ENCODE data around the gene CD46. TPM values are rescaled to one million over a fixed set of nuclear protein-coding genes. Genes with fewer than 3 reads are reported as not detected.

Gene CD46
- total RNA-seq, 2 experiments from 2014 or later = 140 to 145 TPM

DNA sequence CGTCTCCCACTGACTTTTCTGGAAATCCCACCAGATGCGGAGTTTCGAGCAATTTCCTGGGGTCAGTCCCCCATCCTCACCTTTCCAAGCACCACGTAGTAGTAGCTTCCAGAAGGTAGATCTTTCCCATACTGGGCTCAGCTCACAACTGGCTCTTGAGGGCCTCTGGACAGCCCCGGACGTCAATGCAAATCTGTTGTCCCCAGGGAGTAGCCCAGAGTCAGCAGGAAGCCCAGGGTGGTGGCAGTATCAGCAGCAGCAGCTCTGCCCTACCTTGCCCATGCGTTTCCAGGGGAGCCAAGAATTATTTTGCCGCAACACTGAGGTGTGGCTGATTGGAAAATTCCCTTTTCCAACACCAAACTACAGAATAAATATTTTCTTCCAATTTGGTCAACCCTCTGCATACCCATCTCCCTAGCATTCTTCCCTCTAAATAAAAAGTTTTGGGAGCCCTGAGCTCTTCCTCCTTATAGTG, 70.3 kb downstream of the CD46 start:
- Mint-ChIP-seq H3K27me3 (no peaks in the 10 kb centered on the region), H3K4me1 (peaks cover 68% of the 10 kb centered on the region), H3K36me3 (ENCODE audit: low read depth) (peaks cover 51% of the 10 kb centered on the region), H3K4me3 (no peak overlapping the region), H3K9me3 (no peaks in the 10 kb centered on the region), H3K27ac (no peak overlapping the region)
- no peak for DNase-seq
- POLR2A ChIA-PET = interaction anchor here (1.3 to 9.7 kb wide), 4 partner anchors 11 to 61 kb away, joined by 5 to 151 read pairs (median 10); no protein-coding TSS in a partner anchor
- CTCF ChIA-PET = interaction anchor here (0.8 to 12.4 kb wide), 5 partner anchors 10 to 141 kb away, joined by 3 to 297 read pairs (median 19); no protein-coding TSS in a partner anchor

DNA sequence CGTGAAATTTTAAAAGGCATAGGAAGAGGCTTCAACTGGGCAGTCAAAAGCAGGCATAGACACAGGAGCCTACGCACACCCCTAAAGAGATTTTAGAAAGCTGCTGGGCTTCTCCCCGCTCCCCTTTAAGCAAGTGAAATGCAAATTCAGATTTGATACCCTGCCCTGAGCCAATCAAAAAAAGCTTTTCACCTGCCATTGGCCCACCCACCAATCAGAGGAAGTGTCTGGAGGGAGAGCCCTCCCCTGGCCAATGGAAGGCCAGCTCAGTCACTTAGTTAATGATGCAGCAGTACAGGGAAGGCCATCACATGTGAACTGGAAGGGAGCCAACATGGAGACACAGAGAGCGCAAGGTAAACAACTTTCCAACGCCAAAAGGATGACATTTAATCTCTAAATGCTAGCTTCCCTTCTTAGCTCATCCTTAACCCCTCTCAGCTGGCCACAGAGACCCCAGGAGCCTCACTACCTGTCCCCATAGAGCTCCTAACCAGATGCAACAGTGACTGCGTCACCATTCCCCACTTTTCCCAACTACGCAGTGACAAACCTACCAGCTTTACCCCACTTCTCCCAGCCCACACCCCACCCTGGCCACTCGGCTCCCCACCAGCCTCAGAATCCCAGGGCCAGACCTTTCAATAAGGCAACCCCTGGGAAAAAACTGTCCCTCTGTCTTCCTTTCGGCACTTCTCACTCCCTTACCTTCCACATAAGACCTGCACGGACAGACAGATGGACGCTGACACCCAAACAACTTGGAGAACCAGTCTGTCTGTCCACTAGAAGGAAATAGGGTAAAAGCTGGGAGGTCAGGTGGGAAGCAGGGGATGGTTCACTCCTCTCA, 71.0 kb downstream of the CD46 start:
- POLR2A ChIA-PET = interaction anchor here (1.0 to 9.7 kb wide), 11 partner anchors 10 to 62 kb away, joined by 3 to 151 read pairs (median 6); no protein-coding TSS in a partner anchor

DNA sequence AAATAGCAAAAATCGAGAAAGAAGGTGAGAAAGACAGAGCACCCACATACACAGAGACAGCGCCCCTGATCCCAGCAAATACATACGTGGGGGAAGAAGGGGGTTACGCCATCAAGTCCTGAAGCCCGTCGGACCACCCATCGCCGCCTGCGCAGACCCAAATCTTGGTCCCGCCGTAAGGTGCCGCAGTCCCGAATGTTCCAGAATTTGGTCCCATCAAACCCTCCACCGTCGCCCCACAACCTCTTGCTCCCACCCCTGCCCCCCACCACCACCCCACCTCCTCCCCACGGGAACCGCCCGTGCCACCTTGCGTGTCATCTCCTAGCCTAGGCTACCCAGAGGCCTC, 71.7 kb downstream of the CD46 start:
- peaks cover 73% of the 10 kb centered on the region for H3K4me1 Mint-ChIP-seq
- H3K36me3 Mint-ChIP-seq (ENCODE audit: low read depth) = peaks cover 42% of the 10 kb centered on the region
- peak overlapping the region; percentile 76 for H3K4me3 Mint-ChIP-seq
- no peaks in the 10 kb centered on the region for H3K9me3 Mint-ChIP-seq
- ChIA-PET CTCF (interaction anchor here (0.6 to 12.4 kb wide), 15 partner anchors 9 to 140 kb away, joined by 3 to 297 read pairs (median 5); no protein-coding TSS in a partner anchor), POLR2A (interaction anchor here (0.9 to 9.7 kb wide), 17 partner anchors 9 to 140 kb away, joined by 3 to 151 read pairs (median 5); partner anchors contain the start of gene CD46)
- H3K27me3 Mint-ChIP-seq = no peaks in the 10 kb centered on the region
- peak overlapping the region; percentile 99 for H3K27ac Mint-ChIP-seq
- no peak for DNase-seq

More for the DNA sequence above, 71.0 kb downstream of the CD46 start:
- CTCF ChIA-PET = interaction anchor here (0.8 to 12.4 kb wide), 12 partner anchors 10 to 140 kb away, joined by 3 to 297 read pairs (median 6); no protein-coding TSS in a partner anchor
- peak overlapping the region; percentile 65 for H3K4me3 Mint-ChIP-seq
- peak; percentile 46 for DNase-seq
- H3K36me3 Mint-ChIP-seq (ENCODE audit: low read depth) = peaks cover 47% of the 10 kb centered on the region
- H3K27me3 Mint-ChIP-seq = no peaks in the 10 kb centered on the region
- H3K9me3 Mint-ChIP-seq = no peaks in the 10 kb centered on the region
- H3K4me1 Mint-ChIP-seq = peaks cover 68% of the 10 kb centered on the region
- H3K27ac Mint-ChIP-seq = peak overlapping the region; percentile 74

DNA sequence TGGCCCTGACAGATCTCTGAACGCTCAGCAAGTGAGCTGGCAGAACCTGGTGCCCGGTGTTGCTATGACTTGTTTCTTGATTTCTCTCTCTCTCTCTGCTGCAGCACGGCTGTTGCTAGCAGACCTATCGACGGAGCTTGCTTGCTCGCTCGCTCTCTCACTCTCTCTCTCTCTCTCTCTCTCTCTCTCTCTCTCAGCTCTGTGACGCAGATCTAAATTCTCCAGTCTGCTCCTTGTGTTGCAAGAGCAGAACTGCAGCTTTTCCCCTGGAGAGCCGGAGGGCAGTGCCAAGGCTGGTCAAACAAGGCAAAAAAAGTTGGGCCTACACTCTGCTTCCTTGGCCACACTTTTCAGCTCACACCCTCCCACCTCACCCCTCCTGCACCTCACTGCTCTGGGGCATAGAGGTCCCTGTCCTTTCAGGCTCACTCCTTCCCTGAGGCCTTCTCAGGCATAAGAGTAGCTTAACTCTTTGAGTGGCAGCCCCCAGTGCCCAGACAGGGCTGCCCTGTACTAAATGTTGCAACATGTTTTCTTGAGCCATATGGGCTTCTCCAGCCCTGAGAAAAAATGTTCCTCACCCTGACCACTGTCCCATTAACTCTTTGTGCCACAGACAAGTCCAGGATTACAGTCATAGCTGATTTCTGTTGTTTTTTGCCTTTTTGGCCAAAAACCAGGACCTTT, 72.2 kb downstream of the CD46 start:
- DNase-seq = peak; percentile 80
- H3K27me3 Mint-ChIP-seq = no peaks in the 10 kb centered on the region
- H3K4me3 Mint-ChIP-seq = peak overlapping the region; percentile 76
- H3K36me3 Mint-ChIP-seq (ENCODE audit: low read depth) = peaks cover 39% of the 10 kb centered on the region
- H3K27ac Mint-ChIP-seq = peak overlapping the region; percentile 99
- peaks cover 78% of the 10 kb centered on the region for H3K4me1 Mint-ChIP-seq
- CTCF ChIA-PET = interaction anchor here (0.6 to 12.4 kb wide), 16 partner anchors 9 to 865 kb away, joined by 3 to 297 read pairs (median 5); no protein-coding TSS in a partner anchor
- POLR2A ChIA-PET = interaction anchor here (0.9 to 9.7 kb wide), 17 partner anchors 8 to 139 kb away, joined by 3 to 151 read pairs (median 5); partner anchors contain the start of gene CD46
- no peaks in the 10 kb centered on the region for H3K9me3 Mint-ChIP-seq

DNA sequence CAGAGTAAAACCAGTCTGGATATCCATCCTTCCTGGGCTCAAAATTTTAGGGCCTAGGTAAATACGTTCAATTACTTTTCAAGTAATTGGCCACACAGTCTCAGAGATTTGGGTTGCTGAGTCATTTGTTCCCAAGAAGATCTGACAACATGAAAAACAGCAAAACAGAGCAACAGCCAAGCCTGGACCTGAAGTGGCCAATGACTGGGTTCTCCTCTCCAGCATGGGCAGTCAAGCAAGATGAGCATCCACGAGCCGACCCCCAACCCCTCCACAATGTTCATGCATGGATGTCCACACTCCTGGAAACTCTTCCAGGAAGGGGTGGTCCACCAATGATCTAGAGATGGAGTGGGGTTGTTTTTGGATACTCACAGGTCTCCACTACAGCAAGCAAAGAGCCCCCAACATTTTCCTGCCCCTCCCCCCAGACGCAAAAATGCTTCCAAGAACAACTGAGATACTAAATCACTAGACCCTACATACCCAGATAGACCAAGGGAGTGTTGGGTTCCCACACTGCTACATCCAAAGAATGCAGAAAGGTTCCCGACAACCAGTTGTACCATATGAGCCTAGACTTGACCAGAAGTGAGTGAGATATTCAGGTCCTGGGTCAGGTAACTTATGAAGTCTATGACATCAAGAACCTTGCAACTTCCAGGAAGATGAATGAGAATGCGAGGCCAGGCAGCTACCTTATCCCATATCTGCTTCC, 73.0 kb downstream of the CD46 start:
- peaks cover 80% of the 10 kb centered on the region for H3K4me1 Mint-ChIP-seq
- CTCF ChIA-PET = interaction anchor here (1.2 to 12.4 kb wide), 14 partner anchors 13 to 138 kb away, joined by 3 to 297 read pairs (median 6); no protein-coding TSS in a partner anchor
- POLR2A ChIA-PET = interaction anchor here (0.7 to 9.7 kb wide), 19 partner anchors 8 to 503 kb away, joined by 3 to 151 read pairs (median 6); partner anchors contain the start of genes CD46 and CD55
- peaks cover 34% of the 10 kb centered on the region for H3K36me3 Mint-ChIP-seq (ENCODE audit: low read depth)
- H3K27me3 Mint-ChIP-seq = no peaks in the 10 kb centered on the region
- H3K9me3 Mint-ChIP-seq = no peaks in the 10 kb centered on the region
- peak overlapping the region; percentile 99 for H3K27ac Mint-ChIP-seq
- H3K4me3 Mint-ChIP-seq = peak overlapping the region; percentile 76
- no peak for DNase-seq

DNA sequence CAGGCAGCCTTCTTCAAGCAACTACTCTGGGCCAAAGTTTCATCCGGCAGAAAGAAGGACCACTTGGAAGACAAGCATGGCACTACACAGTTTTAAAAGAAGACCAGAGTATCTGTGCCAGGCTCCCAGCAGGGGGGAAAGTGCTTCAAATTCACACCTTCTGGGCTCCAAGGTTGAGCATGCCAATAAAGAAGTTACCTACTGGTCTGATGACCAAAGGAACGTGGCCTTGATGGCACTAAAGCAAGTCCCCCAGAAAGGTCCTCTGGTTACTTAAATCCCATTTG, 73.5 kb downstream of the CD46 start:
- Mint-ChIP-seq H3K9me3 (no peaks in the 10 kb centered on the region), H3K4me1 (peaks cover 80% of the 10 kb centered on the region), H3K27ac (peak overlapping the region; percentile 99), H3K27me3 (no peaks in the 10 kb centered on the region), H3K4me3 (peak overlapping the region; percentile 76), H3K36me3 (ENCODE audit: low read depth) (peaks cover 37% of the 10 kb centered on the region)
- CTCF ChIA-PET = interaction anchor here (1.0 to 12.4 kb wide), 8 partner anchors 13 to 138 kb away, joined by 3 to 297 read pairs (median 8); no protein-coding TSS in a partner anchor
- no peak for DNase-seq
- POLR2A ChIA-PET = interaction anchor here (0.7 to 9.7 kb wide), 9 partner anchors 9 to 503 kb away, joined by 3 to 151 read pairs (median 5); partner anchors contain the start of gene CD55

GRCh38 chr1:207825719-207826556, 74.1 kb downstream of the CD46 start:
- ChIA-PET POLR2A (interaction anchor here (0.7 to 9.7 kb wide), 13 partner anchors 8 to 504 kb away, joined by 3 to 151 read pairs (median 5); partner anchors contain the start of gene CD55), CTCF (interaction anchor here (0.7 to 12.4 kb wide), 9 partner anchors 14 to 137 kb away, joined by 3 to 297 read pairs (median 6); no protein-coding TSS in a partner anchor)
- Mint-ChIP-seq H3K4me1 (peaks cover 82% of the 10 kb centered on the region), H3K9me3 (no peaks in the 10 kb centered on the region), H3K4me3 (peak overlapping the region; percentile 76), H3K27ac (peak overlapping the region; percentile 99), H3K36me3 (ENCODE audit: low read depth) (peaks cover 37% of the 10 kb centered on the region), H3K27me3 (no peaks in the 10 kb centered on the region)
- DNase-seq = peak; percentile 92

DNA sequence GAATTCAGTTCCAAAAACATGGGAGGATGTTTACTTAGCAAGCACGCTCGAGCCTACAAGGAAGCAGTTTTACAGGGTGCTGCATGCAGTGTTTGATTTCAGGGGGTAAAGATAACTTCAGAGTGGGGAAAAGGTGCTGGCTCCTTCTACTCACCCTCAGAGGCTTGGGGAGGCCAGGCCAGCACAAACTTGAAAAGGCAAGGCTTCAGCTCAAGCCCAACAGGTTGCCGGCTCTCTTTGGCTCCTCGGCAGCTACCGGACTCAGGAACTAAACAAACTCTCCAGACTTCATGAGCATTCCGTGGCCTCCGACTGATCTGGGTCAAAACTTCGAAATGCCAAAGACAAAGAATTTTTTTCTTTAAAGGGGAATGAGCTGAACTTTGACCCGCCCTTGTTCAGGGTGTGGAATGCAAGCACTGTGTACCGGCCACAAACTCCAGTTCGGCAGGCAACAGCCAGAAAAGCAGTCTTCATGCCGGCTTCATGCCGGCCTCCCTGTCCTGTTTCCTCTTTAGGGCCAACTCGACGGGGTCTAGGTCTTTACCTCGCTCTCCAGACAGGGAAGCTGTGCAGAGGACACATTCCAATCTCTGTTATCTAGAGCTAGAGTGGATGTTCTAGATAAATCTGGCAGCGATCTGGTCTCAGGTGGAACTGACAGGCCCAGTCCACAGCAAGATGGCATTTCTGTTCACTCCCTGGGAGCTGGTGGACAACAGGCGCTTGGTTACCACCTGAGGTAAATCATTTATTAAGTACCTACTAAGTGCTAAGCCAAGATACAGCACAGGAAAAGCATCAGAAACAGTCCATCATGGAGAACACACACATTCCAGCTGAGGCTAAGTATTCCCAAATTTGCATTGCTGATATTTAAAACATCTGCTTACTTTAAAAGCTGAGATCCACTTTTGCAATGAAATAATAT, 75.0 kb downstream of the CD46 start:
- H3K36me3 Mint-ChIP-seq (ENCODE audit: low read depth) = peaks cover 37% of the 10 kb centered on the region
- H3K4me1 Mint-ChIP-seq = peaks cover 91% of the 10 kb centered on the region
- H3K9me3 Mint-ChIP-seq = no peaks in the 10 kb centered on the region
- no peak for DNase-seq
- peak overlapping the region; percentile 76 for H3K4me3 Mint-ChIP-seq
- ChIA-PET CTCF (interaction anchor here (0.7 to 12.4 kb wide), 17 partner anchors 9 to 136 kb away, joined by 3 to 297 read pairs (median 4); no protein-coding TSS in a partner anchor), POLR2A (interaction anchor here (0.9 to 9.7 kb wide), 10 partner anchors 7 to 58 kb away, joined by 3 to 151 read pairs (median 6); no protein-coding TSS in a partner anchor)
- H3K27me3 Mint-ChIP-seq = no peaks in the 10 kb centered on the region
- peak overlapping the region; percentile 99 for H3K27ac Mint-ChIP-seq

- ChIA-PET CTCF (interaction anchor here (0.7 to 12.4 kb wide), 11 partner anchors 9 to 136 kb away, joined by 3 to 297 read pairs (median 3); no protein-coding TSS in a partner anchor), POLR2A (interaction anchor here (1.5 to 9.7 kb wide), 4 partner anchors 11 to 57 kb away, joined by 6 to 151 read pairs (median 17); no protein-coding TSS in a partner anchor)
- peak overlapping the region; percentile 99 for H3K27ac Mint-ChIP-seq
- DNase-seq = no peak
- H3K9me3 Mint-ChIP-seq = no peaks in the 10 kb centered on the region
- H3K36me3 Mint-ChIP-seq (ENCODE audit: low read depth) = peaks cover 36% of the 10 kb centered on the region
- H3K27me3 Mint-ChIP-seq = no peaks in the 10 kb centered on the region
- H3K4me1 Mint-ChIP-seq = peaks cover 96% of the 10 kb centered on the region
- H3K4me3 Mint-ChIP-seq = no peak overlapping the region
Observed at GRCh38 chr1:207827488-207827830, 75.6 kb downstream of the CD46 start.

- ChIA-PET CTCF (interaction anchor here (1.0 to 12.4 kb wide), 8 partner anchors 8 to 135 kb away, joined by 3 to 297 read pairs (median 30); no protein-coding TSS in a partner anchor), POLR2A (interaction anchor here (2.0 to 9.7 kb wide), 2 partner anchors 11 to 38 kb away, joined by 6 to 151 read pairs; no protein-coding TSS in a partner anchor)
- Mint-ChIP-seq H3K9me3 (no peaks in the 10 kb centered on the region), H3K36me3 (ENCODE audit: low read depth) (peaks cover 32% of the 10 kb centered on the region), H3K4me3 (no peak overlapping the region), H3K4me1 (peaks cover 96% of the 10 kb centered on the region), H3K27me3 (no peaks in the 10 kb centered on the region), H3K27ac (peak overlapping the region; percentile 36)
- no peak for DNase-seq
Observed at GRCh38 chr1:207828046-207828445, 76.2 kb downstream of the CD46 start.
